Left renal pelvis (tissue), 4 donors: ENCODE measurements around the gene CTRL. TPM values are rescaled to one million over a fixed set of nuclear protein-coding genes. Genes with fewer than 3 reads are reported as not detected.

Source experiments
- DNase-seq, 4 donors: peaks; one replicate each; pipeline ENCODE4 v3.0.0-alpha.2; 2013; ENCODE audit warnings: low read depth in 4 of 4, low spot score in 3 of 4
- polyA plus RNA-seq, 4 donors: library from polyadenylated mRNA; unstranded; fragments of 120-200 nt; gene quantifications; one replicate each; pipeline ENCODE4 v1.2.1, GENCODE V29; 2013; ENCODE audit not compliant: insufficient read length in 4 of 4

The CTRL gene
- polyA plus RNA-seq, 4 donors: 2.4 to 9.4 (median 5.6) TPM

DNA sequence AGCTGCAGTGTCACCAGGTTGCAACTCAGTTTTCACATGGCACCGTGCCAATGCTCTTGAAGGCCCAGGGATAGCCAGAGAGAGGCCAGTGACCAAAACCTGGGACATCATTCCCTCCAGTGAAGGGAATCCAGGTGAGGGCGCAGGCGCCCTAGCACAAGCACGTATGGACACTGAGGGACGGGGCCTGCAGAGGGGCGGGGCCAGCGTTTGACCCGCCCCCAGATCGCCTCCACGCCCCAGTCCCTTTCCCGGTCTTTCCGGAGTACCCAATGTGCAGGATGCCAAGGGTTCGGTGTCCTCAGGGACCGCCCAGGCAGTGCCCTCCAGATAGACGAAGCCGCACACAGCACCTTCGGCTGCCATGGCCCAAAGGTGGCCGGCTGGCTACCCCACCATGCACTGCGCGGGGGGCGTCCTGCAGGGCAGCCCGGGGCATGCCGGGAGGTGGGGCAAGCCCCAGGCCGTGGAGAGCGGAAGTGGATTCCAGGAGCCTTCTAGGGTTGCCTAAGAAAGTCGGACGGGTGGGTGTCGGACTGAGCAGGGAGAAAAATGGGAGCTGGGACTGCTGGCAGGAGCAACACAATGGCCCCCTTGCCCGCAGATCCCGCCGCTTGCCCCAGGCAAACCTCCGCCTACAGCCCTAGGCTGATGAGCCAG lies 32.1 kb upstream of the CTRL start:
- DNase-seq: no peak

- no peak for DNase-seq
Observed at GRCh38 chr16:67963292-67963661, 31.6 kb upstream of the CTRL start.

GRCh38 chr16:67962135-67962534 lies 30.5 kb upstream of the CTRL start:
- DNase-seq: no peak

DNA sequence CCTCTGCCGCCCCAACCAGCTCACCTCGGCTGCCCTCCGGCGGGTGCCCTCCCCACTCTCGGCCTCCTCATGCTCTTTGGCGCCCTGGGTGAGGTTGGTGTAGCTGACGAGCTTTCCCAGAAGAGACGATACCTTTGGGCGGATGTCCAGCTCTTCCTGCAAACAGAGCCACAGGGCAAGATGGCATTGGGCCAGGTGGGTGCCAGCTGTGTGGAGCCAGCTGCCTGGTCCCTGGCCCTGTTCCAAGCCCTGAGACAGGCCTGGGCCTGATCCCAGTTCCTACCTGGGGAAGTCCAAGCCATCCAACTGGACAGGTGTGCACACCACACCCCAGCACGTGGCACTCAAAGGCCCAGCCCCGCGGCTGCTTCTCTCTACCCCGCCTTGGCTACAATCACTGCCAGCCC lies 29.9 kb upstream of the CTRL start:
- no peak for DNase-seq

DNA sequence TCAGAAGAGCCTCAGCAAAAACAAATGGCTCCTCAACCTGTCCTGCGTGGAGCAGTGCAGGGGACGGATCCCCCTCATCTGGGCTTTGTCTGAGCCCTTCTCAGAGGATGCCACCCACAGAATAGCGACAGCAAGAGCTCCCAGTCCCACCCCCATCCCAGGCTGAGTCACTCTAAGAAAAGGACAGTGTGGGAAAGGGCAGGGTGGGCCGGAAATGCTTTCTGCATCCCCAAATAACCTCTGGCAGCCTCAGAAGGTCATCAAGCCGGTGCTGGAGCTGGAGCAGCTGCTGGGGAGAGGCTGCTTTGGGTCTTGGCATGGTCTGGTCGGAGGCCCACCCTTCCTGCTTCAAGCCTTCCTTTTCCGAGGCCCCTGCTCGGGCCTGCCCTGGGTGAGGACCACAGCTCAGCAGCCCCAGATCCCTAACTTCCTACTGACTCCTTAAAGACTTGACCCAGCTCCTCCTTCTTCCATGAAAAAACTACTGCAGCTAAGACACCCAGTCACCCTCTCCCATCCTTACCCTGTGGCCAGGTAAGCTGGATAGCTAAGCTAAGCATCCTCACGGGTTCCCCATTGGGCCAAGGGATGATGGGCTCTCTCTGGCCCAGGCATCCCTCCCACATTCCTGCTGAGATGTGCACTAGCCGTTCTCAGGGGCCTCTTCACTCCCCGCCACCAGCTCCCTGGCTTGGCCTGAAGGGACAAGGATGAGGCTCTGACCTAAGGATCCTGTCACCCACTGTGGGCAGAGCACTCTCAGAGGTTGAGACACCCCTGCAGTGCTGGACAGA lies 28.1 kb upstream of the CTRL start:
- no peak for DNase-seq

DNA sequence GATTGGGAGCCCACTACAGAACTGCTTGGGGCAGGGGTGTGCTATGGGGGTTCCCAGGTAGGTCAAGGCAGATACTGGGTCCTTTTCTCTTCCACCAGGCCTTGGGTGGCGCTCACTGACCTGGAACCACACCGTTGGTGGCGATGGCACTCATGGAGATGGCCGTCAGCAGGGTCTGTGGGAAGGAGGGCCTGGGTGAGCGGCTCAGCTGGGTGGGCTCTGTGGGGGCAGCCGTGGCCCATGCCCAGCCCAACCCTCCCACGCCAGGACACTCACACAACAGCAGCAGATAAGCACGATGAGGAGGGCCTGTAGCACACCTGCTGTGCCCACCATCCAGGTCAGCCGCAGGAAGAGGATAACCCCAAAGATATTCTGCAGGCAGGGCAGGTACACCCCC lies 26.0 kb upstream of the CTRL start:
- DNase-seq: no peak

GRCh38 chr16:67954421-67955196 lies 22.9 kb upstream of the CTRL start:
- DNase-seq: no peak

GRCh38 chr16:67953641-67954375 lies 22.1 kb upstream of the CTRL start:
- DNase-seq: no peak

GRCh38 chr16:67951485-67951884 lies 19.8 kb upstream of the CTRL start:
- no peak for DNase-seq

GRCh38 chr16:67950335-67950843 lies 18.7 kb upstream of the CTRL start:
- no peak for DNase-seq

- no peak for DNase-seq
Observed at GRCh38 chr16:67949645-67950044, 18.0 kb upstream of the CTRL start.

- no peak for DNase-seq
Observed at GRCh38 chr16:67948015-67948414, 16.4 kb upstream of the CTRL start.

DNA sequence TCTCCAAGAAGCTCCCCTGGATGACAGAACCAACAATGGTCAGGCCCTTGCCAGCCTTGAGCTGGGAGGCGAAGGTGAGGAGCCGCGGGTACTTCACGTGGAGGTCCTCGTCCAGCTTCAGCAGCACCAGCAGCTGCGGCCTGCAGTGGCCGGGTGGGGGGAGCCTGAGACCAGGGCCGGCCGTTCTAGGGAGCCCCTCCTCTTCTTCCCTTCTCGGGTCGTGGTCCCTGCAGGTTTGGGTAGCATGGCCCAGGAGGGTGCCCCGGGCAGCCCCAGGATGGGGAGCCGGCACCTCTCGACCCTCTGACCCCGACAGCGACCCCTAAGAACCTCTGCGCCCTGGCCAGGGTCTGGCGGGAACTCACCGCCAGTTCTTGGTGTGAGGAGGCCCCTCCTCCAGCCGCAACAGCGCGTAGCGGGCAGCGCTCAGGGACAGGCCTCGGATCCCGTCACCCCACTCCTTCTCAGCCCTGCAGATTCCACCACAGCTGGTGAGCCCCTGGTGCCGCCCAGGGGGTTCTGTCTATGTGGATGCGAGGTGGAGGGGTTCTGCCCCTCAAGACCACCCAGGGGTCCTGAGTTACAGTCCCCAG lies 15.4 kb upstream of the CTRL start:
- DNase-seq: no peak

DNA sequence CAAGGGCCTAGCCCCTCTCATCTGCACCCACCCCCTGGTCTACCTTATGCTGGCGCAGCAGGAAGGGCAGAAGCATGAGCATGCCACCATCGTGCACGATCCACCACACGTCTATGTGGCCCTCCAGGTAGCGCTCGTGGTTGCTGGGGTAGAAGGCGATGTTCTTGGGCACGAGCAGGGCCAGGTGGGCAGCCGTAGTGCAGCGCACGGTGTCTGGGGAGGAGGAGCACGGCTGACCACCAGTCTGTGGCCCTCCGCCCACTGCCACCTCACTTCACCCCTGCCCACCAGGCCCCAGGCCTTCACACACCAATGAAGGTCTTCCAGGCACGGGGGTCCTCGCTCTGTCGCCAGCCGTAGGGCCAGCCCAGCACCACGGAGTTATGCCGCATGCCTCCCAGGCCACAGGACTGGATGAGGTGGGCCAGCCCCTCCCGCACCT lies 14.5 kb upstream of the CTRL start:
- DNase-seq: no peak

DNA sequence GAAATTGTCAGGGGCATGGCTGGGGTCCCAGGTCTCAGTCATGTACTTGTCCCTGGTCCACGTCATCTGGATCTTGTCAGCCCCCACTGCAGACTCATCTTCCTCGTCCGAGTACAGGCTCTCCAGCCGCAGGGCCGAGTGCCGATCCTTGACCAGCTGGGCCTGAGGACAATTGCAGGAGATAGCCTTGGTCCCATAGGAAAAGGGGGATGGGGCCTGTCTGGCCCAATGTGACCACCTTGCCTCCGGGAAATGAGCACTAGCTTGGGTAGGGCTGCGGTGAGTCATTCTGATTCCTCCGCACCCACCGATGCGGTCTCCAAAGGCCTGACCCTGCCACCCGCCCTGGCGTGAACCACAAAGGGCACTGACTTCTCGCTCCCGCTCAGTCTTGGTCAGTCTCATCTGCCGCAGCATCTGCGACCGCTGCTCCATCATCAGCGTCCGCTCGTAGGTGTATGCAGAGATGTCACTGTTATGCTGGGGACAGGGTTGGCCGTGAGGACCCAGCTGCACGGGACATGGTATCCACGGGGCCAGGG lies 13.8 kb upstream of the CTRL start:
- DNase-seq: no peak

DNA sequence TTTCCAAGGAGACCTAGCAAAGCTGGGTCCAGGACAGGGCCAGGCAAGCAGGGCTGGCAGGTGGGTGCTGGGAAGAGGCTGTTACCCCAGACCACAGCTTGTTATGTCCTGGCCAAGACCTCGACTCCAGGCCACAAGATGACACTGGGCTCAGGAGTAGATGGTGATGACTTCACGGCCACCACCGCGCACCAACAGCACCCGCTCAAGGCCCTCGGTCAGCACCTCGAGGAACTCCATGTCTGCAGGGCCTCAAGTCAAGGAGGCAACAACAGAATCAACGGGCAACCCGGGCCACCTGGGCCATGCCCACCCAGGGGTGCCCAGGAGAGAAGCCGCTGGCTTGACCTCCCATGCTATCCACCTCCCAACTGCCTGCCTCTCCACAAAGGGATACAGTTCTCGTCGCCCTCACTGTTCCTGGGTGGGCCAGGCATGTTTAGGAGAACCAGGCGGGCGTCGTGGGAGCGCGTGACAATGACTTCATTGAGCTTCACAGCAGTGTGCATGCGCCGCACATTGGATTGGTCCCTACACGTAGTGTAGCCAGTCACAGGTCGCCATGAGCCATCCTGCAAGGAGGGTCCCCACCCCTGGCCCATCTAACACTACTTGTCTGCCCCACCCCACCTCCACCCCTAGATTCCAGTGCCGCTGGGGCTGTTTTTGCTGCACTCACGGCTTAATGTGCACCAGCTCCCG lies 13.2 kb upstream of the CTRL start:
- DNase-seq: no peak

GRCh38 chr16:67943619-67944504 lies 12.2 kb upstream of the CTRL start, which contains the start of gene LCAT:
Gene LCAT (minus strand): TSS chr16:67944120. CDS start chr16:67944101, 19 bp downstream.
- no peak for DNase-seq

GRCh38 chr16:67943256-67943618 lies 11.6 kb upstream of the CTRL start:
- DNase-seq: no peak
